Measurements from ENCODE around the gene ITGAE.

DNA sequence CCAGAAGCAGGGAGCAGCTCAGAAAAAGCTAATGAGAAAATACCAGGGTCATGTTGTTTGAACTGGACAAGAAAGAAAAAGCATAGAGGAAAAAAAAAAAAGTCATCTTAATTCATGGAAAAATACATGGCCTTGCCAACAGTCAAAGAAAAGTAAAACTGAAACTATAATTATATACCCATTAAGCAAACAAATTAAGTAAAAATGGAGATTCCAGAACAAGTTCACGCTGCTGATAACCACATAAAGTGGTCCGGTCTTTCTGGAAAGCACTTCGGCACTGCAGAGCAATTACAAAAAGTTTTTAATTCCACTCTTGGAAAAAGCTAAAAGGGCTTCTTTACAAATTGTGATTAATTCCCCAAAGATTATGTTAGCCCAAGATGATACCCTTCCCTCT is 92.6 kb downstream of the ITGAE start:
- TF ChIP-seq EZH2phosphoT487 (IDR thresholded peaks at IDR 0.05; ENCODE audit: insufficient read depth, low read depth) = no peak
- no peak for TF ChIP-seq EZH2 (IDR thresholded peaks at IDR 0.05; ENCODE audit: insufficient read depth, poor library complexity, severe bottlenecking)
